ENCODE results near the gene STAC2.

STAC2 gene

DNA sequence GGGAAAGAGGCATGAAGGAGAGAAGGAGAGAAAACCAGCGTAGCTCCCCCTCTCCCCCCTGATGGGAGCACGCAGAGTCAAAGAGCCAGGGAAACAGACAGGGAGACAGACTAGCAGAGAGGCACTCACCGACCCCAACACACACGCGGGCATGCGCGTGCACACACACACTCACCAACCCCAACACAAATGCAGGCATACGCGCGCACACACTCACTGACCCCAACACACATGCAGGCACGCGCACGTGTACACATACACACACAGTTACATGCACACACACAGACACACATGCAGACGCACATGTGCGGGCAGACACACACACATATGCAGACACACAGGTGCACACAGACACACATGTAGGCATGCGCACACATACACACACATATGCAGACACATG, 32.8 kb downstream of the STAC2 start:
- Histone ChIP-seq H3K9ac (no peak overlapping the region), H3K4me1 (peaks cover 38% of the 10 kb centered on the region), H3K27me3 (no peaks in the 10 kb centered on the region), H3K4me2 (no peak overlapping the region), H3K36me3 (peaks cover 69% of the 10 kb centered on the region), H3K9me3 (no peaks in the 10 kb centered on the region), H4K20me1 (peaks cover 51% of the 10 kb centered on the region), H3K4me3 (no peak overlapping the region), H3K27ac (no peak overlapping the region)
- TF ChIP-seq Cebpa-rat (IDR thresholded peaks at IDR 0.05), result no peak

DNA sequence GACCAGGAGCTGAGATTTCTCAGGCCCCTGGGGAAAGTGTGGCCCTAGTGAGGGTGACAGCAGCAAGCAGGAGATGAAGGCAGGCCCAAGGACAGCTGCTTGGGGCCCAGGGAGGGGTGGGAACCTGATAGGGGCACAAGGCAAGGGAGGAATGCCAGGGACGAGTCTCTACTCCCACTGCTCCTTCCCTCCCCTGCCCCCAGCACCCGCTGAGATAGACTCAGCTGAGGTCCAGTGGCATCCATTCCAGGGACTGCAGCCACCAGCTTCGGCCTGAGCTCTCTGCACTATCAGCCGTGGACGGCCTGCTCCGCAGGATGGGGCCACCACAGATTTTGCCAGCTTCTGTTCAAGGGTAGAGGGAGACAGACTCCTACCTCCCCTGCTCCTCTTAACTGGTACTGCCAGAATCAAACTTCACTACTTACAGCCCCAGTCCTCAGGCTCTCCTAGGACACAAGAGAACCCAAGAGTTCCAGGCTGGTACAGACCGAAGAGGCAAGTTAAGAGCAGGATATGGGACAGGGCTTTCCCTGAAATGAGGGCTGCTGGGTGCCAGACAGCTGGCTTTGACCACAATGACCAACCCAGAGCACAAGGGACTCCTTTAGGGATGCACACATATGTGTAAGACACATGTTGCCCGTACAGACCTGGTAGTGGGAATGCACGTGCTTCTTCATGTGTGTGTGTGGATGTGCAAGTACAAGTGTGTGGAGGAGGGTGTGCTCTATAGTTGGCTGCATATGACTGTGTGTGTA, 33.8 kb downstream of the STAC2 start:
- H3K9me3 ChIP-seq, result no peaks in the 10 kb centered on the region
- no peak overlapping the region for H3K27ac ChIP-seq
- H3K9ac ChIP-seq, result no peak overlapping the region
- H4K20me1 ChIP-seq, result peaks cover 51% of the 10 kb centered on the region
- H3K27me3 ChIP-seq, result no peaks in the 10 kb centered on the region
- H3K4me1 ChIP-seq, result peaks cover 36% of the 10 kb centered on the region
- TF ChIP-seq Cebpa-rat (IDR thresholded peaks at IDR 0.05), result no peak
- H3K4me2 ChIP-seq, result no peak overlapping the region
- H3K4me3 ChIP-seq, result no peak overlapping the region
- peaks cover 79% of the 10 kb centered on the region for H3K36me3 ChIP-seq

DNA sequence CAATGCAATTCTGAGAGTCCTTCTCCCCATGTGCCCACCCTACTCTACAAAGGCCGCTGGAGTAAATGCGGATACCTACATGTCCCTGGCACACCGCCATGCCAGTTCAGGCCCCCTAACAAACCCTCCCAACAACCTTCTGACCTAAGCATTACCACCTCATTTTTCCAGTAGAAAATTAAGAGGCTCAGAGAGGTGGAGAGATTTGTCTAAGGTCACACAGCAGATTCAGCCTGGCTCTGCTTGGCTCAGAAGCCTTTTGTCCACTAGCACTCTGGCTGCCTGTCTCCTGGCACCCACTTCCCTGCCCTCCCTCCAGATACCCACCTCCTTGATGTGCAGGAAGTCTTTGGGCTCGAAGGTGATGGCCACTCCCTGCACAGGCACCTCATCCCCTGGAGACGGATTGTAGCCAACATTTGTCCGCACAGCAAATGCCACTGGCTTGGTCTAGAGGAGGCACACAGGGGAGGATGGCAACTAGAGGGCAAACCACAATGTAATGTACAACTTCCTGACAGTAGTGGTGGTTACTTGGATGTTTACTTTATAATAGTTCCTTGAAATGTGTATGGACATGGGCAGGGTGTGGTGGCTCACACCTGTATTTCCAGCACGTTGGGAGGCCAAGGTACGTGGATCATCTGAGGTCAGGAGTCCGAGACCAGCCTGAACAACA, 38.5 kb downstream of the STAC2 start:
- H3K4me3 ChIP-seq, result no peak overlapping the region
- peaks cover 10% of the 10 kb centered on the region for H4K20me1 ChIP-seq
- peaks cover 98% of the 10 kb centered on the region for H3K36me3 ChIP-seq
- no peaks in the 10 kb centered on the region for H3K4me1 ChIP-seq
- TF ChIP-seq Cebpa-rat (IDR thresholded peaks at IDR 0.05), result no peak
- H3K4me2 ChIP-seq, result no peak overlapping the region
- no peaks in the 10 kb centered on the region for H3K27me3 ChIP-seq
- no peak overlapping the region for H3K27ac ChIP-seq
- no peak overlapping the region for H3K9ac ChIP-seq
- no peaks in the 10 kb centered on the region for H3K9me3 ChIP-seq

DNA sequence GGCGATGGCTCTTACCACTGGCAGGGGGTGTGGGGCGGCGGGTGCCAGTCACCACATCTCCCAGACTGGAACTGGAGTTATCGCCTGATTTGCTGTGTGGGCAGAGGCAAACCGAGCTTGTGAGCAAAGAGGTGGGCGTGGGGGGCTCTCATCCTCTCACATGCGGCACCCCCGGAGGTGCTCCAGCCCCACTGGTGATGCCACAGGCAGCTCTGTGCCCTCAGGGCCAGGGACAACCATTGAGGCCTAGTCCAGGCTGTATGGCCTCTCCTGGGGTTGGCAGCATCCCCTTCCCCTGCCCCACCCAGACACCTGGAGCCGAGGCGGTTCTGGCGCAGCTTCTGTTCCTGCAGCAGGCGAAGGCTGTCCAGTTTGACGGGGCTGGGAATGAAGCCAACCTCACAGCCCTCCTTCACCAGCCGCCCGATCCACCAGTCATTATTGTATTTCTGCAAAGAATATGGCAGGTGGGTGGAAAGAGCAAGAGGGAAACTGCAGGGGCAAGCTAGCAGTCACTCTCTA, 39.2 kb downstream of the STAC2 start:
- Histone ChIP-seq H3K27me3 (no peaks in the 10 kb centered on the region), H3K9me3 (no peaks in the 10 kb centered on the region), H3K27ac (no peak overlapping the region), H3K4me1 (no peaks in the 10 kb centered on the region), H3K36me3 (peaks cover 98% of the 10 kb centered on the region), H3K9ac (no peak overlapping the region), H3K4me3 (no peak overlapping the region), H4K20me1 (peaks cover 3% of the 10 kb centered on the region), H3K4me2 (no peak overlapping the region)
- no peak for TF ChIP-seq Cebpa-rat (IDR thresholded peaks at IDR 0.05)

GRCh38 chr17:39183720-39184119, 42.0 kb downstream of the STAC2 start:
- Histone ChIP-seq H3K4me2 (no peak overlapping the region), H3K27ac (no peak overlapping the region), H3K27me3 (no peaks in the 10 kb centered on the region), H3K9ac (no peak overlapping the region), H3K4me3 (no peak overlapping the region), H3K36me3 (peaks cover 97% of the 10 kb centered on the region), H4K20me1 (no peaks in the 10 kb centered on the region), H3K4me1 (no peaks in the 10 kb centered on the region), H3K9me3 (no peaks in the 10 kb centered on the region)
- TF ChIP-seq Cebpa-rat (IDR thresholded peaks at IDR 0.05), result no peak

- H3K9ac ChIP-seq, result no peak overlapping the region
- no peaks in the 10 kb centered on the region for H4K20me1 ChIP-seq
- H3K4me1 ChIP-seq, result no peaks in the 10 kb centered on the region
- no peak for TF ChIP-seq Cebpa-rat (IDR thresholded peaks at IDR 0.05)
- peaks cover 97% of the 10 kb centered on the region for H3K36me3 ChIP-seq
- no peaks in the 10 kb centered on the region for H3K9me3 ChIP-seq
- no peak overlapping the region for H3K4me2 ChIP-seq
- H3K27ac ChIP-seq, result no peak overlapping the region
- no peak overlapping the region for H3K4me3 ChIP-seq
- H3K27me3 ChIP-seq, result no peaks in the 10 kb centered on the region
These were observed 42.7 kb downstream of the STAC2 start for GRCh38 chr17:39183045-39183444.

- Histone ChIP-seq H3K9me3 (no peaks in the 10 kb centered on the region), H3K27me3 (no peaks in the 10 kb centered on the region), H3K9ac (no peak overlapping the region), H3K36me3 (peaks cover 97% of the 10 kb centered on the region), H3K4me2 (no peak overlapping the region), H3K4me1 (peaks cover 11% of the 10 kb centered on the region), H3K27ac (no peak overlapping the region), H3K4me3 (no peak overlapping the region), H4K20me1 (no peaks in the 10 kb centered on the region)
- TF ChIP-seq Cebpa-rat (IDR thresholded peaks at IDR 0.05), result no peak
These were observed 44.4 kb downstream of the STAC2 start for GRCh38 chr17:39181303-39181702.

GRCh38 chr17:39178536-39178935, 47.2 kb downstream of the STAC2 start:
- no peaks in the 10 kb centered on the region for H3K9me3 ChIP-seq
- H3K9ac ChIP-seq, result no peak overlapping the region
- H3K27me3 ChIP-seq, result no peaks in the 10 kb centered on the region
- H3K4me1 ChIP-seq, result peaks cover 38% of the 10 kb centered on the region
- H4K20me1 ChIP-seq, result peaks cover 12% of the 10 kb centered on the region; the same call in 1 of the 2 replicates
- TF ChIP-seq Cebpa-rat (IDR thresholded peaks at IDR 0.05), result no peak
- no peak overlapping the region for H3K4me2 ChIP-seq
- H3K27ac ChIP-seq, result no peak overlapping the region
- H3K36me3 ChIP-seq, result peaks cover 74% of the 10 kb centered on the region
- H3K4me3 ChIP-seq, result no peak overlapping the region

- Histone ChIP-seq H4K20me1 (peaks cover 16% of the 10 kb centered on the region; the same call in 1 of the 2 replicates), H3K27ac (0 out of 2 replicates have a peak overlapping the region, but pooled peaks have one; percentile 55), H3K4me1 (peaks cover 51% of the 10 kb centered on the region), H3K9ac (no peak overlapping the region), H3K36me3 (peaks cover 62% of the 10 kb centered on the region), H3K4me3 (no peak overlapping the region), H3K27me3 (no peaks in the 10 kb centered on the region), H3K9me3 (no peaks in the 10 kb centered on the region), H3K4me2 (no peak overlapping the region)
- TF ChIP-seq Cebpa-rat (IDR thresholded peaks at IDR 0.05), result no peak
These were observed 48.5 kb downstream of the STAC2 start for GRCh38 chr17:39177256-39177655.

- Histone ChIP-seq H3K27me3 (no peaks in the 10 kb centered on the region), H3K4me2 (peak overlapping the region; percentile 97), H3K27ac (peak overlapping the region; percentile 55), H3K4me3 (peak overlapping the region; percentile 4; the same call in 1 of the 2 replicates), H4K20me1 (peaks cover 16% of the 10 kb centered on the region; the same call in 1 of the 2 replicates), H3K9ac (no peak overlapping the region), H3K36me3 (peaks cover 46% of the 10 kb centered on the region), H3K4me1 (peaks cover 67% of the 10 kb centered on the region), H3K9me3 (no peaks in the 10 kb centered on the region)
- no peak for TF ChIP-seq Cebpa-rat (IDR thresholded peaks at IDR 0.05)
These were observed 50.1 kb downstream of the STAC2 start for GRCh38 chr17:39175695-39176093.

Data from BLaER1 (cell line).